GM18499 (cell line): ENCODE data around the gene ASCL3.
"Not testable (repeated sequence)": the region's sequence is repeated elsewhere in the genome, so short reads cannot be mapped to it uniquely, and the experiment has no call there.

Experiments used
- ATAC-seq: cut with Tn5 transposase; IDR thresholded peaks from one replicate; pipeline ENCODE4 v1.9.1; 2021; ENCODE audit warnings: moderate number of reproducible peaks; ENCODE audit not compliant: insufficient read depth, unreplicated experiment

The ASCL3 gene

GRCh38 chr11:8948886-8949285, 6.1 kb upstream of the ASCL3 start:
- no peak for ATAC-seq

DNA sequence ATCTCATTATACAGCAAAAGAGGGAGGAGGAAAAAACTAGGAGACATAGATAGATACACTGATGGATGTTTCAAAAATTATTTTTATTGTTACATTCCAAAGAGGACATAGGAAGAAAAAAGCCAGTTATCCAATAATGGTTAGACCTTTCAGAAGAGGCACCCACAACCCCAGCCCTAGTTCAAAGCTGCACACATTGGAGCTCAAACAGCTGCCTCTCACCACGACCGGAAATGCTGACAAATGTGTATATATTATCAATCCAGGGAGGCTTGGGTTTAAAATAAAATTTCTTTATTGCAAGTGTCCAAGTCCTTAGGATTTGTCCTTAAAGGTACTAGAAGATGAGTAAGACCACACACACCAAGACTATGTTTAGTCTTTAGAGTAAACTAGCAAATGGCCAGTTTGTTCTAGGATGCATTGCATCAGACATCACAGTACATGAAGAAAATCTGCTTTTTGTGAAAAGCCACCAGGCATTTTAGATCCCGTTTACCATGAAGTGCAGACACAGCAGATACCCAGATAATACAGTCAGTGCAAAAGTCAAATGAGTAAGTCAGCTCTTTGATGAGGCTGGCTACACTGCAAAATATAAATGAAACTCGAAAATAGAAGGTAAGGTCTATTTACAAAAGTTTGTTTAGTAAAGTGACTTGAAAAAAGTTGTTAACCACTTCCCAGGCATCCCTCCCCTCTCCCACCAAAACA, 4.6 kb upstream of the ASCL3 start:
- ATAC-seq: no peak

GRCh38 chr11:8941341-8942103, 1.3 kb downstream of the ASCL3 start:
- no peak for ATAC-seq

- ATAC-seq: no peak
These were observed 5.2 kb downstream of the ASCL3 start for GRCh38 chr11:8937659-8938058.

DNA sequence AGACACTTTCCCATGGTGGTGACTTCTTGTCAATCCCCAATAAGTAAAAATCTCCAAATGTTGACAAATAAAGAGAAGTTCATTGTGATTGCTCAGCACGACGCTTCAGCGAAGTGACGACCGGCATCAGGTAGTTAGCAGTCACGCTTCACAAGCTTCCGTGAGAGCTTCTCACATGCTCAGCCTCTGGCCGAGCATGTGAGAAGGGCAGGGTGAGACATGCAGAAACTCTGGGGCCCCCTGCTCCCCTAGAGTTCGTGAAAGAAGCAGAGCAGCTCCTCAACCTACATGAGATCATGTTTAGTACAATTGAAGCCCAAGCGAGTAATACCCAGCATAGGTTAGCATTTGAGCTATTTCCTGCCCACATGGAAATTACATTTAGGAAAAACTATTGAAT, 5.7 kb downstream of the ASCL3 start:
- ATAC-seq: no peak

GRCh38 chr11:8935789-8936188, 7.0 kb downstream of the ASCL3 start:
- not testable (repeated sequence) for ATAC-seq

GRCh38 chr11:8934742-8935488, 7.9 kb downstream of the ASCL3 start:
- ATAC-seq: no peak

DNA sequence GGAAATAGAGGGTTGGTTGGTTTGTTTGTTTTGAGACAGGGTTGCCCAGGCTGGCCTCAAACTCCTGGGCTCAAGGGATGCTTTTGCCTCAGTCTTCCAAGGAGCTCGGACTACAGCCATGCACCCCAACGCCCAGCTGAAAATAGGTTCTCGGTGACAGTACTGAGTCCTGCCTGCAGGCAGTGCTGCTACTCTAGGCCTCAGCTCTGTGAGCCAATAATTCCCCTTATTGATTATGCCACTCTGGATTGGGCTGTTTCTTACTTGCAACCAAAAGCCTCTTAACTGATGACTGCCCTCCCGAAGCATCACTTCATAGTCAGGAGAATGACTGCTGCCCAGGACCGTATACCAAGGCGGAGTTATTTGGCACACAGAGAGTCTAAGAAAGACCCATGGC, 8.9 kb downstream of the ASCL3 start:
- ATAC-seq: no peak

DNA sequence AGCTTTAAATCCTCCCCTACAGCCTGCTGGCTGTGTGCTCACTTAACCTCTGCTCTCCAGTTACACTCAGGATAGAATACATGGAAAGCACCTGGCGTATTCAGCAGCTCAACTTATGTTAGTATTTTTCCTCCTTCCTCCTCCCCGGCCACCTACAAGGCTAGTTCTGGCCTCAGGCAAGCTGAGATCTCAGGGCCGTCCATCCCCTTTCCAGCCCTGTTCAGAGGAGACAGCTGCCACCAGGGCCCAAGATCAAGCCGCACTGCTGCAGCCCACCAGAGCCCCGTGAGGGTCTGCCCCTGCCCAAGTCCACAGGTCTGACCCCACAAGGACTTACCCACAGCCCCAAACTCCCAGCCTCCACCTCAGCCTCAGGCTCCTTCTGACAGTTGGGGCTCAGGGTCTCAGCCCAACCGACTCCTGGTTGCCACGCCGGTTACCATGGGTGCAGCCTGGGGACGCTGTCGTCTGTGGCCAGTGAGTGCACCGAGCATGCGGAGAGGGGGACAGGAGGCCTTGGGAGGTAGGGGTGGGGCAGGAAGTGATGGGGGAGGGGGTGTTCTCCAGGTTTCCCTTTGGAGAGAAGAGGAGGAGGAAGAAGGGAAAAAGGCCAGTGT, 10.1 kb downstream of the ASCL3 start, which contains the start of gene C11orf16:
C11orf16 (minus strand) TSS at position 384 of the 617 bp plus-strand sequence. CDS start 639 bp downstream, outside the sequence.
- no peak for ATAC-seq

DNA sequence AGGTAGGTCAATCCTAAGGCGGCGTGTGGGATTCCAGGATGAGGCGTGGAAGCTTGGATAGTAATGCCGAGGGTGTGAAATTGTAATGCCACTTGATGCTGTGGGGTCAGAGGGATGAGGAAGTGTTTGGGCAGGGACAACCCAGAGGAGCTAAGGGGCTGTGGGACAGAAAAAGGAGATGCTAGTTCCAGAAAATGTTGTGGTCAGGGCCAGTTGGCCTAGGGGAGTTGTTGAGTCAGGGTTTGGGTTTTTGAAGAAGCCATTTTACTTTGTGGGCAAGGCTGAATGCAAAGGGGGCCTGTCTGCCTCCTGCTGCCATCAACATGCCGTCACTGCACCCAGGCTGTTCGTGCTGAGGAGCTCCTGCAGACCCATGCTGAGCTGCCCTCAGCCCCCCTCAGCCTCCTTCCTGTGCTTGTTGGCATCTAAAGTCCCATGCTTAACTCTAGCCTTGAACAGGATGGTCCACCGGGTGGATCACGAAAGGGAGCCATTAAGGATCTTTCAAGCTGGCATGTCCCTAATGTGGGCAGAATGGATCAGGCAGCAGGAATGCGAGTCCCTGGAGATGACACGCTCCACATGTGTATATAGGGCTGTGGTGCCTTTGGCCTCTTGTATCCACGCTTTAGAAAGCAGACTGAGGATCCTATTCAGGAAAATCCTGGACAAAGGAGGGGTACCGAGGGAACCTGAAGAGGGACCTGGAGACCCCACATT, 12.2 kb downstream of the ASCL3 start:
- ATAC-seq: no peak

DNA sequence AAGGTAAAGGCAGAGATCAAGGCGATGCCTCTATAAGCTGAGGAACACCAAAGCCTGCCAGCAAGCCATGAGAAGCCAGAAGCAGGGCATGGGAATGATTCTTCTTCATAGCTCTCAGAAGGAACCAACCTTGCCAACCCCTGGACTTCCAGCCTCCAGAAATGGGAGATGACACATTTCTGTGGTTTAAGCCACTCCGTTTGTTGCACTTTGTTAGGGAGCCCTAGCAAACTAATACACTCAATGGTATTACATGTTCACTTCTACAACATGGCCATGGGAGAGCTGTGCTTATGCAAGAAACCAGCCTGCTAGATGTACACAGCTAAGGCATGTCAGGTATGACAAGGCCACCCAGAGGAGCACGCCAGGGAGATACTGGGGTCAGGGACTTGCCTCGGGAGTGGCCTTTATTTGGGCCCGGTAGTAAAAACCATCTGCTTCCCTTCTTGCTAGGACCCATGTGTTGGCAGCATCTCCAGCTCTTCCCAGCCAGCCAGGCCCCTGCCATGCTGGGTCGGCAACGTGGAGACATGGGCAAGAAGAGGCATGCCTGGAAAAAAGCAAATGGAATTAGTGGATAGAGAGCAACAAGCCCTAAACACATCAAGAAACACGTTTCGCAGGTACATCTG, 13.7 kb downstream of the ASCL3 start:
- no peak for ATAC-seq

DNA sequence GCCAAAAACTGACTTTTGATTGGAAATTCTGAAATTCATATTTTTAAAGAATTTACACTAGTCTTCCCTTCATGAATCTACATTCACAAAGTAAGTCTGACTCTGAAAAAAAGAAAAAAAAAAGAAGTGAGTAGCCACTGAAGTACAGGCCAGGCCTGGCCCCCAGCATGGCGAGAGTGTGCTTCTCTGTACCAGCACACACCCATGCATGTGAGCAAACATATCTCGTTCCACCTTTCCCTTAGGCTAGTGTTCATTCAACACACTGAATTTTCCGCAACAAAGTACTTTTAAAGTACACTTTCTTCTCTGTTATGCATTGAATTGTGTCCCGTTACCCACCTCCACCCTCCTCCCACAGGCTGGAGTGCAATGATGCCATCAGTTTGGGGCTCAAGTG, 14.6 kb downstream of the ASCL3 start:
- no peak for ATAC-seq

DNA sequence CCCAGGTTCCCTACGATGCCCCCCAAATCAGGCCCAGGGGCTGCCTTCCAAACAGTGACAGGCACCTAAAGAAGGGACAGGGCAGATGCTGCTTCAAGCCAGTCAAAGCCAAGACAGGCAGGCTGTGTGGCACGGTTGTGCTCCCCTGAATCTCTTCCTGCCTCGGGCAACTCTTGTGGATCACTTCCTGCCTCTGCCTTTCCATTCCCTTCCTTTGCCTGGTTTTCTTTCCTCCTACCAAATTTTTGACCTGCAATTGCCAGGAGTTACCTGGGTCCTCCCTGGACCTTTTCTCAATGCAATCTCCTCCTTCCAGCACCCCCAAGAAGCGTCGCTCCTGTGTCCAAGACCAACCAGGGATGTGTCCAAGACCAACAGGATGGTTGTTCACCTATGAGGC, 15.6 kb downstream of the ASCL3 start:
- no peak for ATAC-seq

DNA sequence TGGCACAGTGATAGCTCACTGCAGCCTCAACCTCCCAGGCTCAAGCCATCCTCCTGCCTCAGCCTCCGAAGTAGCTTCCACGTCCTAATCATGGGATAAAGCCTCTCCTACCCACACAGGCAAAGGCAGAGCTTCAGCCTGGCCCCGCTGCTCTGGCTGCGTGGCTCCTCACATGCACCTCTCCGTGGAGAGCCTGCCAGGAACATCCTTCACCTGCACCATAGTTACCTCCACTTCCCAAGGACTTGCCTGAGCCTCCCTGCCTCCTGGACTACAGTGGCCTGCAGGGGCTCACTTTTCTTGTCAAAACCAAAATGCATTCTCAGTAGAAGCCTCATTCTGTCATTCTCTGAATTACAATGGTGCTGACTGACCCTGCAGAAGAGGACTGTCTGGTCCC, 16.6 kb downstream of the ASCL3 start:
- ATAC-seq: no peak

- ATAC-seq: no peak
These were observed 17.1 kb downstream of the ASCL3 start for GRCh38 chr11:8925711-8926110.

DNA sequence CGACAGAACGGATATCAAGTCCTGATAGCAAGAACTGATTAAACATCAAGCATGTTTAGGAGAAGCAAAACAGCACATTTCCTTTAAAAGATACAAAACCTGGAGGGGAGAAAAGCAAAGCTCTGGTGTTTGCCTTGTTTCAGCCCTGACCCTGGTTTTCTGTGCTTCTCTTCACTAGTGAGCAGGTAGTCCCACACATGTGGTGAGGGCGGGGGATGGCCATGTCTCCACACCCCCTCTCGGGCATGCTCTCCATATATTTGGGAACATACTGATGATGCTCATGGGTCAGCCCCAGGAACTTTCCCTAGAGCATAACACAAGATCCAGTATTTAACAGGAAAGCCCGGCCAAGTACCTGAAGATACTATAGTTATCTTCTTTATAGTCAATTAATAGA, 20.1 kb downstream of the ASCL3 start:
- no peak for ATAC-seq

- ATAC-seq: no peak
These were observed 25.5 kb downstream of the ASCL3 start for GRCh38 chr11:8917157-8917825.

- ATAC-seq: no peak
These were observed 28.2 kb downstream of the ASCL3 start for GRCh38 chr11:8914661-8915018.
